Measurements from ENCODE around the gene OPCML. TPM values are rescaled to one million over a fixed set of nuclear protein-coding genes. Genes with fewer than 3 reads are reported as not detected.

Gene OPCML
- total RNA-seq, 1 experiment from 2014 or later: 0.94 TPM

DNA sequence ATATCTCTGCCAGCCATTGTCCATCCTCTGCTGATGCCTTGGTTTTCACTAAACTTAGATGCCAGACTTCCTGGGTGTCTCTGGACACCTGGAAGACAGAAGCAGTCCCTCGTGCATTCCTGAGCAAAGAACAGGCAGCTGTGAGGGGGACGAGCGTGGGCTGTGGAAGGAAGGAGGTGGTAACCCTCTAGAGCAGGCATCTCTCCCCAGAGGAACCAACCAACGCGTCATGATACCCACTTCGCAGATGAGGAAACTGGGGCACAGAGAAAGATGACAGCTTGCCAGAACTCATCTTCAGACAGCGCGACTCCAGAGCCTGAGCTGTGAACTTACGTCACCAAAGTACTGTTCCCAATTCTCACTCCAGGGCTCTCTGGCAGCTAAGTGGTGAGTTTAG lies 123.4 kb downstream of the OPCML start:
- Histone ChIP-seq H2BK120ac (ENCODE audit: low read depth, low read length, poor library complexity, severe bottlenecking) (no peak overlapping the region), H4K8ac (replicated peaks; ENCODE audit: insufficient read length, low read depth, low read length) (no peak overlapping the region), H2AFZ (ENCODE audit: low read length) (no peak overlapping the region), H2BK20ac (ENCODE audit: low read depth, low read length, poor library complexity, severe bottlenecking) (no peak overlapping the region), H3K4me1 (ENCODE audit: insufficient read depth, low read length) (no peaks in the 10 kb centered on the region), H2AK5ac (ENCODE audit: insufficient read length, low read length) (no peak overlapping the region), H3K4me2 (ENCODE audit: insufficient read depth, insufficient read length, low read length) (no peak overlapping the region), H2BK15ac (ENCODE audit: low read depth, low read length) (no peak overlapping the region), H4K5ac (ENCODE audit: insufficient read length, low read depth, low read length) (no peak overlapping the region), H4K20me1 (ENCODE audit: control insufficient read depth, insufficient read depth, insufficient read length) (no peaks in the 10 kb centered on the region), H3K23me2 (ENCODE audit: insufficient read length, low read depth, low read length, poor library complexity, severe bottlenecking) (no peaks in the 10 kb centered on the region), H3K79me2 (ENCODE audit: insufficient read depth, low read length) (no peaks in the 10 kb centered on the region), H3K9ac (ENCODE audit: extremely low read depth, insufficient read length, low read length) (no peak overlapping the region), H3K27ac (ENCODE audit: insufficient read length, low read depth, low read length) (no peak overlapping the region), H2BK5ac (ENCODE audit: insufficient read length, low read length) (no peak overlapping the region), H3K23ac (ENCODE audit: insufficient read length, low read depth, low read length) (no peak overlapping the region), H3K18ac (ENCODE audit: insufficient read length, low read depth, low read length) (no peak overlapping the region), H3K27me3 (ENCODE audit: insufficient read depth, low read length) (no peaks in the 10 kb centered on the region), H4K91ac (ENCODE audit: insufficient read length, low read depth, low read length) (no peak overlapping the region), H3K14ac (ENCODE audit: insufficient read depth, low read length) (no peak overlapping the region), H3K56ac (ENCODE audit: insufficient read length, low read depth, low read length) (no peak overlapping the region), H2BK12ac (ENCODE audit: insufficient read length, low read depth, low read length) (no peak overlapping the region), H3K79me1 (ENCODE audit: insufficient read depth, low read depth, low read length, poor library complexity, severe bottlenecking) (no peaks in the 10 kb centered on the region), H3K9me3 (ENCODE audit: control insufficient read depth, low read depth, low read length) (no peaks in the 10 kb centered on the region), H3K4ac (ENCODE audit: low read depth, low read length) (no peak overlapping the region), H3T11ph (ENCODE audit: low read length) (no peak overlapping the region)
- H3K36me3 Mint-ChIP-seq (ENCODE audit: insufficient read depth in 1 of 3, low read depth in 3 of 3): peaks cover 0 to 4% (median 0%) of the 10 kb centered on the region in 3 experiments; a peak in 2 of 7 replicates
- no CpG with 5 or more reads among the region's 9 CpGs for WGBS (ENCODE audit: extremely low coverage, insufficient read length, low lambda C conversion rate)
- H3K9me3 Mint-ChIP-seq: no peaks in the 10 kb centered on the region
- TF ChIP-seq, protein P1, sequence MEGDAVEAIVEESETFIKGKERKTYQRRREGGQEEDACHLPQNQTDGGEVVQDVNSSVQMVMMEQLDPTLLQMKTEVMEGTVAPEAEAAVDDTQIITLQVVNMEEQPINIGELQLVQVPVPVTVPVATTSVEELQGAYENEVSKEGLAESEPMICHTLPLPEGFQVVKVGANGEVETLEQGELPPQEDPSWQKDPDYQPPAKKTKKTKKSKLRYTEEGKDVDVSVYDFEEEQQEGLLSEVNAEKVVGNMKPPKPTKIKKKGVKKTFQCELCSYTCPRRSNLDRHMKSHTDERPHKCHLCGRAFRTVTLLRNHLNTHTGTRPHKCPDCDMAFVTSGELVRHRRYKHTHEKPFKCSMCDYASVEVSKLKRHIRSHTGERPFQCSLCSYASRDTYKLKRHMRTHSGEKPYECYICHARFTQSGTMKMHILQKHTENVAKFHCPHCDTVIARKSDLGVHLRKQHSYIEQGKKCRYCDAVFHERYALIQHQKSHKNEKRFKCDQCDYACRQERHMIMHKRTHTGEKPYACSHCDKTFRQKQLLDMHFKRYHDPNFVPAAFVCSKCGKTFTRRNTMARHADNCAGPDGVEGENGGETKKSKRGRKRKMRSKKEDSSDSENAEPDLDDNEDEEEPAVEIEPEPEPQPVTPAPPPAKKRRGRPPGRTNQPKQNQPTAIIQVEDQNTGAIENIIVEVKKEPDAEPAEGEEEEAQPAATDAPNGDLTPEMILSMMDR (conservative IDR thresholded peaks at IDR 0.05): no peak
- H3K27me3 Mint-ChIP-seq (ENCODE audit: low read depth): peaks cover 1% of the 10 kb centered on the region; the same call in 1 of the 2 replicates
- H3K4me1 Mint-ChIP-seq: peaks cover 5 to 12% of the 10 kb centered on the region in 2 experiments; a peak in 3 of 4 replicates
- H3K27ac Mint-ChIP-seq: no peak overlapping the region
- no peak for DNase-seq
- H3K4me3 Mint-ChIP-seq: no peak overlapping the region

All from H9 (cell line).